ENCODE data around the gene SOCS7. TPM values are rescaled to one million over a fixed set of nuclear protein-coding genes. Genes with fewer than 3 reads are reported as not detected.

The SOCS7 gene
- total and polyA plus RNA-seq, 2 experiments from 2014 or later, result 1.3 to 6.8 TPM

DNA sequence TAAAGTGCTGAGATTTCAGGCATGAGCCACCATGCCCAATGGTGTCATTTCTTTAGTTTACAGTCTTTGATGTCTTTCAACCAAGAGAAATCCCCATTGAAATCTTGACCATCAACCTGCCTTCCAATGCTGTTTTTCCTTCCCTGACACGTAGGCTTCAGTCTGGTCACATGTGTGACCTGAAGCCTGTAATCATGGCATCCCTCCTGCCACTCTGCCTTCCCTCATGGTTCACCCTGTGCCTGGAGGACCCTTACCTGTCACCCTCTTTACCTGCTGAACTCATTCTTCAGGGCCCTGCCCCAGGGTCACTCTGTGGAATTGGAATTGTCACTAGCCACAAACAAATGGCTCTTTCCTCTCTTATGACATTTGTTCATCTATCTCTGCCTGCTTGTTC, 58.6 kb downstream of the SOCS7 start:
- 41 to 43% methylated on average over 1 of the region's 1 CpG for WGBS, 2 experiments (ENCODE audit: low coverage in 1 of 2, low lambda C conversion rate in 2 of 2, missing lambda C conversion rate in 2 of 2)
- Histone ChIP-seq H3K4me1 (ENCODE audit: insufficient read depth) (0 out of 2 replicates have a peak, but pooled peaks cover 4% of the 10 kb centered on the region), H3F3A (ENCODE audit: insufficient read depth) (no peaks in the 10 kb centered on the region), H4K20me1 (ENCODE audit: insufficient read depth) (no peaks in the 10 kb centered on the region), H3K9me2 (ENCODE audit: insufficient read depth) (no peaks in the 10 kb centered on the region), H3K36me3 (ENCODE audit: low read depth) (no peaks in the 10 kb centered on the region), H3K79me2 (ENCODE audit: insufficient read depth) (no peaks in the 10 kb centered on the region), H3K4me3 (no peak overlapping the region), H2AFZ (no peak overlapping the region), H3K9ac (no peak overlapping the region), H3K9me3 (ENCODE audit: low read depth) (no peaks in the 10 kb centered on the region), H3K27me3 (replicated peaks; ENCODE audit: insufficient read depth) (no peaks in the 10 kb centered on the region), H3K27ac (no peak overlapping the region), H3K4me2 (ENCODE audit: unreplicated experiment) (no peak overlapping the region)
- TF ChIP-seq EZH2 (IDR thresholded peaks at IDR 0.05; ENCODE audit: insufficient read depth, poor library complexity, severe bottlenecking) (no peak), EZH2phosphoT487 (IDR thresholded peaks at IDR 0.05; ENCODE audit: insufficient read depth, low read depth) (no peak)
- in situ Hi-C loops (cut with MboI), result no loop called here
- no peak for DNase-seq

GRCh38 chr17:38415250-38416194, 63.9 kb downstream of the SOCS7 start:
- WGBS, 2 experiments (ENCODE audit: low coverage in 1 of 2, low lambda C conversion rate in 2 of 2, missing lambda C conversion rate in 2 of 2), result 31 to 35% methylated on average over 20 to 22 of the region's 22 CpGs
- Histone ChIP-seq H3K4me2 (ENCODE audit: unreplicated experiment) (peak overlapping the region; percentile 93), H3K4me3 (peak overlapping the region; percentile 67), H3K27ac (peak overlapping the region; percentile 26; the same call in 1 of the 2 replicates), H3K27me3 (replicated peaks; ENCODE audit: insufficient read depth) (peaks cover 10% of the 10 kb centered on the region; the same call in 1 of the 2 replicates), H3K4me1 (ENCODE audit: insufficient read depth) (peaks cover 11% of the 10 kb centered on the region; the same call in 1 of the 2 replicates), H3K9ac (peak overlapping the region; percentile 84), H3K79me2 (ENCODE audit: insufficient read depth) (no peaks in the 10 kb centered on the region), H4K20me1 (ENCODE audit: insufficient read depth) (no peaks in the 10 kb centered on the region), H3K9me3 (ENCODE audit: low read depth) (no peaks in the 10 kb centered on the region), H3F3A (ENCODE audit: insufficient read depth) (no peaks in the 10 kb centered on the region), H2AFZ (peak overlapping the region; percentile 91), H3K36me3 (ENCODE audit: low read depth) (no peaks in the 10 kb centered on the region), H3K9me2 (ENCODE audit: insufficient read depth) (no peaks in the 10 kb centered on the region)
- in situ Hi-C loops (cut with MboI), result no loop called here
- peak; percentile 74 for DNase-seq
- TF ChIP-seq EZH2 (IDR thresholded peaks at IDR 0.05; ENCODE audit: insufficient read depth, poor library complexity, severe bottlenecking) (no peak), EZH2phosphoT487 (IDR thresholded peaks at IDR 0.05; ENCODE audit: insufficient read depth, low read depth) (no peak)

GRCh38 chr17:38416840-38417209, 65.2 kb downstream of the SOCS7 start:
- Histone ChIP-seq H2AFZ (no peak overlapping the region), H4K20me1 (ENCODE audit: insufficient read depth) (no peaks in the 10 kb centered on the region), H3K4me1 (ENCODE audit: insufficient read depth) (peaks cover 21% of the 10 kb centered on the region), H3K9me3 (ENCODE audit: low read depth) (no peaks in the 10 kb centered on the region), H3K36me3 (ENCODE audit: low read depth) (no peaks in the 10 kb centered on the region), H3K27me3 (replicated peaks; ENCODE audit: insufficient read depth) (peaks cover 10% of the 10 kb centered on the region; the same call in 1 of the 2 replicates), H3K4me3 (no peak overlapping the region), H3K79me2 (ENCODE audit: insufficient read depth) (no peaks in the 10 kb centered on the region), H3K27ac (no peak overlapping the region), H3F3A (ENCODE audit: insufficient read depth) (no peaks in the 10 kb centered on the region), H3K4me2 (ENCODE audit: unreplicated experiment) (no peak overlapping the region), H3K9ac (no peak overlapping the region), H3K9me2 (ENCODE audit: insufficient read depth) (no peaks in the 10 kb centered on the region)
- TF ChIP-seq EZH2phosphoT487 (IDR thresholded peaks at IDR 0.05; ENCODE audit: insufficient read depth, low read depth), result no peak
- DNase-seq, result no peak
- in situ Hi-C loops (cut with MboI), result no loop called here
- WGBS, 2 experiments (ENCODE audit: low coverage in 1 of 2, low lambda C conversion rate in 2 of 2, missing lambda C conversion rate in 2 of 2), result 71 to 78% methylated on average over 1 of the region's 1 CpG

DNA sequence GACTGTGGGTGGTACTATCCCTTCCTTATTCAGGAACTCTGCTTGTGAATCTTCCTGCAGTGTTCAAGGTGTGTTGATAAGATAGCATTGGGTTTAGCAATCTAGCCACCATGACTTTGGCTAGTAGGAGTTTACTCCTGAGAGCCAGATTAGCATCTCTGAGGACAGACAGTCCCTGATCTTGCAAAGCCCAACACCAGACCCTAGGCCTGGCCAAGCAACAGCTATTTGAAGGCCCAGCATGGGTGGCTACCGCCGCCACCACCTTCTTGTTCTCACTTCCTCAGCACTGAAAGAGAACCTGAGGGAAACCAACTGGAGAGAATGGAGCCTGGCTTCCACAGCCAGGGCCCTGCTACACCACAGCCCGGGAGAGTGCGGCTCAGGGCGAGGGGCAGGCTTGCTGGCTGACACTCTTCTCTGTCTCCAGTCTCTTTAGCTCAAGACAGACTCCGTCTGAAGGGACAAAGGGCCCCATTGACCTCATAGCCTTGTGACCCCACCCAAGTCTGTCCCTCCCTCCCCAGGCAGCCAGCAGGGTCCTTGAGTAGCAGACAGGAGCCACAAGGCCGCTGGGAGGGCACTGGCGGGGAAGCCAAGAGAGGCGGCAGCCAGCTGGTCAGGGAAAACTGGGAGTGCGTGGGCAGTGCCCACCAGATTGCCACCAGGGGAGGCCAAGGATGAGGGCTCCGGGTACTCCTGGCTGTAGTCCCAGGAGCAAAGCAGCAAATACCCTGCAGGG, 65.7 kb downstream of the SOCS7 start:
- no peak overlapping the region for H2AFZ ChIP-seq
- H3K9ac ChIP-seq, result no peak overlapping the region
- no peak overlapping the region for H3K4me2 ChIP-seq (ENCODE audit: unreplicated experiment)
- H3K27me3 ChIP-seq (replicated peaks; ENCODE audit: insufficient read depth), result peaks cover 10% of the 10 kb centered on the region; the same call in 1 of the 2 replicates
- no peaks in the 10 kb centered on the region for H3K36me3 ChIP-seq (ENCODE audit: low read depth)
- in situ Hi-C loops (cut with MboI), result no loop called here
- H3K4me1 ChIP-seq (ENCODE audit: insufficient read depth), result peaks cover 21% of the 10 kb centered on the region
- TF ChIP-seq EZH2phosphoT487 (IDR thresholded peaks at IDR 0.05; ENCODE audit: insufficient read depth, low read depth) (no peak), EZH2 (IDR thresholded peaks at IDR 0.05; ENCODE audit: insufficient read depth, poor library complexity, severe bottlenecking) (no peak)
- H3F3A ChIP-seq (ENCODE audit: insufficient read depth), result no peaks in the 10 kb centered on the region
- no peak overlapping the region for H3K4me3 ChIP-seq
- H3K79me2 ChIP-seq (ENCODE audit: insufficient read depth), result no peaks in the 10 kb centered on the region
- no peak for DNase-seq
- no peak overlapping the region for H3K27ac ChIP-seq
- 81 to 89% methylated on average over 11 of the region's 11 CpGs for WGBS, 2 experiments (ENCODE audit: low coverage in 1 of 2, low lambda C conversion rate in 2 of 2, missing lambda C conversion rate in 2 of 2)
- H4K20me1 ChIP-seq (ENCODE audit: insufficient read depth), result no peaks in the 10 kb centered on the region
- H3K9me3 ChIP-seq (ENCODE audit: low read depth), result no peaks in the 10 kb centered on the region
- H3K9me2 ChIP-seq (ENCODE audit: insufficient read depth), result no peaks in the 10 kb centered on the region
